ENCODE results near the gene FAM185A.
"Not testable (repeated sequence)": the region's sequence is repeated elsewhere in the genome, so short reads cannot be mapped to it uniquely, and the experiment has no call there.

Gene FAM185A

GRCh38 chr7:102778663-102779062 lies 29.9 kb downstream of the FAM185A start:
- DNase-seq (ENCODE audit: low spot score) = not testable (repeated sequence)

GRCh38 chr7:102780926-102781325 lies 32.1 kb downstream of the FAM185A start:
- DNase-seq (ENCODE audit: low spot score) = not testable (repeated sequence)

- DNase-seq (ENCODE audit: low spot score) = not testable (repeated sequence)
These were observed 40.0 kb downstream of the FAM185A start for GRCh38 chr7:102788770-102789169.

- not testable (repeated sequence) for DNase-seq (ENCODE audit: low spot score)
These were observed 41.7 kb downstream of the FAM185A start for GRCh38 chr7:102790364-102791100.

- DNase-seq (ENCODE audit: low spot score) = not testable (repeated sequence)
These were observed 42.6 kb downstream of the FAM185A start for GRCh38 chr7:102791367-102791766.

GRCh38 chr7:102791831-102792230 lies 43.0 kb downstream of the FAM185A start:
- not testable (repeated sequence) for DNase-seq (ENCODE audit: low spot score)

GRCh38 chr7:102794567-102794966 lies 45.8 kb downstream of the FAM185A start:
- not testable (repeated sequence) for DNase-seq (ENCODE audit: low spot score)

GRCh38 chr7:102795987-102796595 lies 47.3 kb downstream of the FAM185A start:
- DNase-seq (ENCODE audit: low spot score) = not testable (repeated sequence)

- no peak for DNase-seq (ENCODE audit: low spot score)
These were observed 57.8 kb downstream of the FAM185A start for GRCh38 chr7:102806613-102807012.

- DNase-seq (ENCODE audit: low spot score) = no peak
These were observed 62.1 kb downstream of the FAM185A start for GRCh38 chr7:102810916-102811315.

- no peak for DNase-seq (ENCODE audit: low spot score)
These were observed 63.3 kb downstream of the FAM185A start for GRCh38 chr7:102811942-102812678.

GRCh38 chr7:102813191-102814024 lies 64.6 kb downstream of the FAM185A start:
- DNase-seq (ENCODE audit: low spot score) = no peak

GRCh38 chr7:102814025-102814471 lies 65.2 kb downstream of the FAM185A start:
- DNase-seq (ENCODE audit: low spot score) = no peak

- no peak for DNase-seq (ENCODE audit: low spot score)
These were observed 69.1 kb downstream of the FAM185A start for GRCh38 chr7:102817616-102818573.

GRCh38 chr7:102819151-102819550 lies 70.4 kb downstream of the FAM185A start:
- no peak for DNase-seq (ENCODE audit: low spot score)

- DNase-seq (ENCODE audit: low spot score) = no peak
These were observed 73.4 kb downstream of the FAM185A start for GRCh38 chr7:102821994-102822747.

GRCh38 chr7:102823390-102824119 lies 74.8 kb downstream of the FAM185A start:
- DNase-seq (ENCODE audit: low spot score) = no peak

GRCh38 chr7:102828286-102828685 lies 79.5 kb downstream of the FAM185A start:
- DNase-seq (ENCODE audit: low spot score) = no peak

- no peak for DNase-seq (ENCODE audit: low spot score)
These were observed 80.3 kb downstream of the FAM185A start for GRCh38 chr7:102829075-102829474.
